Gastroesophageal sphincter (tissue), 3 donors: ENCODE data around the gene MTMR2.

Experiments used
- CTCF ChIP-seq, 4 experiments: fragments of 200-600 bp in 2 of 4; fragments of 450-650 bp in 2 of 4; sonication (generic) in 1 of 4; IDR thresholded peaks; one replicate each; pipeline ENCODE4 v1.5.1; 2017 to 2019; ENCODE audit warnings: antibody characterized with exemption in 4 of 4, mild to moderate bottlenecking in 2 of 4, moderate library complexity in 2 of 4
- POLR2A ChIP-seq, 2 donors: fragments of 450-650 bp; IDR thresholded peaks; one replicate each; pipeline ENCODE4 v1.6.1; 2017; ENCODE audit warnings: antibody characterized with exemption in 2 of 2, mild to moderate bottlenecking in 2 of 2, moderate library complexity in 1 of 2

DNA sequence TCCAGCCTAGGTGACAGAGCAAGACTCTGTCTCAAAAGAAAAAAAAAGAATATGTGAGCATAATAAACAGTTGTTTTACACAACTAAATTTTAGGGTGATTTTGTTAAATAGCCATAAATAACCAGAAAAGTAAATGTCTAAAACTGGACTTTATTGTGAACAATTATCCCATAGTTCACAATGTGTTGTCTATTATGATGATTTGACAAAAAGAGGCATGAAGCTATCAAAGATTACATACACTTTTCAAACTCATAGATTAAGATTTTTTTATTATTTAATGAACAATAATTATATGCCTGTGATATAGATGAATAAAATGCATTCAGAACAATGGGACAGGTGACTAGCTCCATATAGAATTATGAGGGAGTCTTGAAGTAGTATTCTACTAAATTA, 27.0 kb upstream of the MTMR2 start:
- no peak for TF ChIP-seq POLR2A (IDR thresholded peaks at IDR 0.05)
- no peak for TF ChIP-seq CTCF (IDR thresholded peaks at IDR 0.05)
